H7 (cell line): ENCODE measurements around the gene PDS5B. TPM values are rescaled to one million over a fixed set of nuclear protein-coding genes. Genes with fewer than 3 reads are reported as not detected.
"Not testable (repeated sequence)": the region's sequence is repeated elsewhere in the genome, so short reads cannot be mapped to it uniquely, and the experiment has no call there.

Experiments
- DNase-seq: peaks from one replicate; pipeline ENCODE4 v3.0.0; 2012
- H3K27me3 ChIP-seq: 2 replicates; pipeline ENCODE4 v1.6.0; 2011; ENCODE audit warnings: mild to moderate bottlenecking, low read length; ENCODE audit not compliant: control insufficient read depth, insufficient read depth
- H3K36me3 ChIP-seq: replicated peaks from 2 replicates; pipeline ENCODE4 v1.5.1; 2011; ENCODE audit warnings: low read length; ENCODE audit not compliant: control insufficient read depth, insufficient read depth
- H3K4me3 ChIP-seq: 2 replicates; pipeline ENCODE4 v1.5.1; 2011; ENCODE audit warnings: low read depth, mild to moderate bottlenecking, control low read depth, low read length, moderate library complexity; ENCODE audit not compliant: insufficient read depth
- total RNA-seq: library from RNA; depleted of rRNA; stranded (reverse); fragments of >200 nt; shearing (Covaris generic); gene quantifications from 2 replicates; pipeline ENCODE4 v1.2.3, GENCODE V29; 2014; rRNA removed

Gene PDS5B
- 14.2 and 20.4 TPM in 2 replicates for total RNA-seq

GRCh38 chr13:32586080-32586900, at the start of gene PDS5B:
Gene PDS5B, plus strand, starts transcription at chr13:32586452. Its CDS starts 62,321 bp downstream, at chr13:32648773.
- Histone ChIP-seq H3K4me3 (peak within 1 kb of the TSS; percentile 78), H3K27me3 (no peaks in the 10 kb centered on the region; the same call in 1 of the 2 replicates), H3K36me3 (no peaks in the 10 kb centered on the region)
- peak; percentile 95 for DNase-seq

- H3K4me3 ChIP-seq, result peak overlapping the region; percentile 91
- H3K36me3 ChIP-seq, result peaks cover 4% of the 10 kb centered on the region
- DNase-seq, result peak; percentile 14
- no peaks in the 10 kb centered on the region for H3K27me3 ChIP-seq
Measured at GRCh38 chr13:32537580-32538142, 48.6 kb upstream of the PDS5B start.

DNA sequence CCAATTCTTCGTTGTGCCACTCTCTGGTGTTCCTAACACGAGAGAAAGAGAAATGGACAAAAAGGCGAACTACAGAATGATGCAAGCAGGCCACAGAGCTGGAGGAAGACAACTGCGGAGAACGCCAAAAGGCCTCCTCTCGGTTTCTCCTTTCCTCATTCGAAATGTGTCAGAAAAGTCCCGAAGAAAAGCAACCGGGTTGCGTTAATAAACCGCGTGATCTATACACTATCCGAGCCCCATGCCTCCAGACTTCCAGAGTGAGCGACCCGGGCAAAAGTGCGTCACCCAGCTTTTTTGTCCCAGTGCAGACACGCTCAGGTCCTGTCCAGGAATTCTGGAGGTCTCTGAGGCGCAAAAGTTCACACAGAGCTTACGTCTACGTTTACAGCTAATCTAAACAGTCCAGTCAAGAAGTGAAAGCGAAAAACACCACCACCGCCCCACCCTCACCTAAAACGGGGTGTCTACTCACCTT, 48.1 kb upstream of the PDS5B start:
- Histone ChIP-seq H3K4me3 (peak overlapping the region; percentile 91), H3K36me3 (peaks cover 4% of the 10 kb centered on the region), H3K27me3 (no peaks in the 10 kb centered on the region)
- peak; percentile 8 for DNase-seq

DNA sequence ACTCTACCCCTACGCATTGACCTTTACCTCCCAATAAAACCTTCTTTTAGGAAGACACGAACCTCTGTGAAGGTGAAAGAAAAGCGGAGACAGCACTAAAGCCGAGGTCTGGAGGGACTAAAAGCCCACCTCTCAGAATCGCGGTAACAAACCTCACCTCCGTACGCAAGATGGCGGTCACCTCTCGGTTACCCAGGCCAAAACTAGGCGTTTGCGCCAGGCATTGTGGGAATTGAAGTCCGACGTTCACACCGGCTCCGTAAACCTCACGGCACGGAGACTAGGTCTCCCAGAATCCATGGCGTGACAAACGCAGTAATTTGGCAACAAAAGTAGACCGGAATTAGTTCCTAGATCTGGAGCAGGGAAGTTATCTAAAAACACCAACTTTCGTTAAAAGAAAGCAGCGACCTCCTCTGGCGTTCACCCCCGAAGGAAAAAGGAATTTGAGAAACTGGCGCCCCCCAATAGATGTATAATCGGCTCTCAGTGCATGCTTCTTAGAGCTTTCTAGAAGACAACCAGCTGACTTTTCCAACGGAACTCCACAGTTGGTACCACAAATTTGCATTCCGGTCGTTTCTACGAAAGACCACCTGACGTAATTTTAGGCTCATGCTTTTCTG, 47.5 kb upstream of the PDS5B start, which contains the start of gene N4BP2L2:
TSS of gene N4BP2L2 (minus strand) at position 175 of the 626 bp plus-strand sequence. CDS start 1,768 bp downstream, outside the sequence.
- peak; percentile 58 for DNase-seq
- Histone ChIP-seq H3K27me3 (no peaks in the 10 kb centered on the region), H3K4me3 (peak within 1 kb of the TSS; percentile 91), H3K36me3 (peaks cover 4% of the 10 kb centered on the region)

GRCh38 chr13:32542221-32542620, 44.0 kb upstream of the PDS5B start:
- H3K27me3 ChIP-seq, result no peaks in the 10 kb centered on the region

DNA sequence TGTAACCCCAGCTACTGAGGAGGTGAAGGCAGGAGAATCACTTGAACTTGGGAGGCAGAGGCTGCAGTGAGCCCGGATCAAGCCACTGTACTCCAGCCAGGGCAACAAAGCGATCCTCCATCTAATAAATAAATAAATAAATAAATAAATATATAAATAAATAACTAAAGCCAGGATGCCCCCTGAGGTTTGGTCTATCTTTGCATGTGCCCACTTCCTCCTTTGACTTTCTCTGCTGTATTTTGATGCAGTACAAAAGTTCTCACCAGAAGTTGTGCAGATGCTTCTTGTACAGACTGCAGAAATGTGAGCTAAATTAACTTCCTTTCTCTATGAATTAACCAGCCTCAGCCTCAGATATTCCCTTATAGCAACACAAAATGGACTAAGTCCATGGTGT, 41.2 kb upstream of the PDS5B start:
- no peak overlapping the region for H3K4me3 ChIP-seq
- no peaks in the 10 kb centered on the region for H3K36me3 ChIP-seq
- DNase-seq, result no peak
- H3K27me3 ChIP-seq, result no peaks in the 10 kb centered on the region

More at GRCh38 chr13:32542221-32542620, 44.0 kb upstream of the PDS5B start:
- Histone ChIP-seq H3K4me3 (no peak overlapping the region), H3K36me3 (no peaks in the 10 kb centered on the region)
- DNase-seq, result no peak

GRCh38 chr13:32548837-32549236, 37.4 kb upstream of the PDS5B start:
- no peak overlapping the region for H3K4me3 ChIP-seq
- H3K36me3 ChIP-seq, result no peaks in the 10 kb centered on the region
- no peaks in the 10 kb centered on the region for H3K27me3 ChIP-seq
- DNase-seq, result no peak

DNA sequence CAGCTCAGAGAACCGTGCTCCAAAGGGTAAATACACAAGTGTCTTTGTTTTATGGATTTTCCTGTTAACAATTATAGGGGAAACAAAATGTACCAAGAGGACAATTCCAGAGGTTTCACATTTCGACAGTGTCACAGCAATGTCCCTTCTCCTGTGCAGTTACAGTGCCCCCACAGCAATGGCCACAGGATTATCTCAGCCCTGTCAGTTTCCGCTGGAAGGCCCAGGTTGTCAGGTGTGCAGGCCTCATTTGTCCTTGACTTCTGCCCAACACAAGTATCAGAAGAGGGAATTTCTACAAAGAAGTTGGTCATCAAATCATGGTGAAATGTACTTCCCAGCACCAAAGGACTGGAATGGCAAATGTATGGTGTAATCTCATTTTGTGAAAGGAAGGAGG, 36.5 kb upstream of the PDS5B start:
- no peak for DNase-seq

GRCh38 chr13:32553720-32554119, 32.5 kb upstream of the PDS5B start:
- no peaks in the 10 kb centered on the region for H3K27me3 ChIP-seq
- DNase-seq, result no peak
- no peak overlapping the region for H3K4me3 ChIP-seq
- H3K36me3 ChIP-seq, result no peaks in the 10 kb centered on the region

More for the DNA sequence above, 36.5 kb upstream of the PDS5B start:
- no peaks in the 10 kb centered on the region for H3K27me3 ChIP-seq
- no peak overlapping the region for H3K4me3 ChIP-seq
- no peaks in the 10 kb centered on the region for H3K36me3 ChIP-seq

DNA sequence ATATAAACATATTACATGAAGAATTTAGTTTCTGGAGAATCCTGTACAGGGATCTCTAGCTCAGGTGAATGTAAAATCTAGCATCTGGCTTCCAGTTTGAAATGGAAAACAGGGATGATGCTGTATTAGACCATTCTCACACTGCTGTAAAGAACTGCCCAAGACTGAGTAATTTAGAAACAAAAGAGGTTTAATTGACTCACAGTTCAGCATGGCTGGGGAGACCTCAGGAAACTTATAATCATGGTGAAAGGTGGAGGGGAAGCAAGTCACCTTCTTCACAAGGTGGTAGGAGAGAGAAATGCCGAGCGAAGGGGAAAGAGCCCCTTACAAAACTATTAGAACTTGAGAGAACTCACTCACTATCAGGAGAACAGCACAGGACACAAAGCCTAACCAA, 30.6 kb upstream of the PDS5B start:
- no peaks in the 10 kb centered on the region for H3K27me3 ChIP-seq
- no peak overlapping the region for H3K4me3 ChIP-seq
- no peaks in the 10 kb centered on the region for H3K36me3 ChIP-seq
- no peak for DNase-seq

- H3K36me3 ChIP-seq, DNase-seq, H3K4me3 ChIP-seq, H3K27me3 ChIP-seq: not testable (repeated sequence)
Measured at GRCh38 chr13:32560842-32561241, 25.4 kb upstream of the PDS5B start.

DNA sequence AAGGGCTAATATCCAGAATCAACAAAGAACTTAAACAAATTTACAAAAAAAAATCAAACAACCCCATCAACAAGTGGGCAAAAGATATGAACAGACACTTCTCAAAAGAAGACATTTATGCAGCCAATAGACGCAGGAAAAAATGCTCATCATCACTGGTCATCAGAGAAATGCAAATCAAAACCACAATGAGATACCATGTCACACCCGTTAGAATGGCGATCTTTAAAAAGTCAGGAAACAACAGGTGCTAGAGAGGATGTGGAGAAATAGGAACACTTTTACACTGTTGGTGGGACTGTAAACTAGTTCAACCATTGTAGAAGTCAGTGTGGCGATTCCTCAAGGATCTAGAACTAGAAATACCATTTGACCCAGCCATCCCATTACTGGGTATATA, 10.6 kb upstream of the PDS5B start:
- not testable (repeated sequence) for DNase-seq, H3K4me3 ChIP-seq, H3K36me3 ChIP-seq, H3K27me3 ChIP-seq

DNA sequence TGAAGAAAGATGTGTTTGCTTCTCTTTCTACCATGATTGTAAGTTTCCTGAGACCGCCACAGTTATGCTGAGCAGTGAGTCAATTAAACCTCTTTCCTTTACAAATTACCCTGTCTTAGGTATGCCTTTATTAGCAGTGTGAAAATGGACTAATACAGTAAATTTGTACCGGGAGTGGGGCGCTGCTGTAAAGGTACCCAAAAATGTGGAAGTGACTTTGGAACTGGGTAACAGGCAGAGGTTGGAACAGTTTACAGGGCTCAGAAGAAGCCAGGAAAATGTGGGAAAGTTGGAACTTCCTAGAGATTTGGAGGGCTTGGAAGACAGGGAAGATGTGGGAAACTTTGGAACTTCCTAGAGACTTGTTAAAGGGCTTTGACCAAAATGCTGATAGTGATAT, 9.2 kb upstream of the PDS5B start:
- Histone ChIP-seq H3K27me3 (no peaks in the 10 kb centered on the region), H3K36me3 (no peaks in the 10 kb centered on the region), H3K4me3 (no peak overlapping the region)
- no peak for DNase-seq

GRCh38 chr13:32581177-32581786, 5.0 kb upstream of the PDS5B start:
- no peak for DNase-seq

More at GRCh38 chr13:32581177-32581786, 5.0 kb upstream of the PDS5B start:
- H3K36me3 ChIP-seq, result no peaks in the 10 kb centered on the region
- H3K27me3 ChIP-seq, result no peaks in the 10 kb centered on the region; the same call in 1 of the 2 replicates
- H3K4me3 ChIP-seq, result no peak overlapping the region
